K562 (cell line): ENCODE results near the gene TLCD1. TPM values are rescaled to one million over a fixed set of nuclear protein-coding genes. Genes with fewer than 3 reads are reported as not detected.

ENCODE experiments used
- BRCA1 ChIP-seq, 2 experiments: fragments of 450-650 bp in 1 of 2; sonication (generic) in 1 of 2; formaldehyde crosslinking in 1 of 2; IDR thresholded peaks; 2 replicates each; pipeline versions ENCODE4 v1.5.0 to v1.6.1; 2017 to 2020; ENCODE audit warnings: mild to moderate bottlenecking in 1 of 2, missing genetic modification reagents in 1 of 2
- HDAC6 ChIP-seq: IDR thresholded peaks from 2 replicates; pipeline ENCODE4 v1.6.1; 2012; ENCODE audit warnings: low read depth, mild to moderate bottlenecking, control low read depth, inconsistent platforms, low read length, moderate library complexity
- HMG20B ChIP-seq: fragments of 250-450 bp; sonication (Bioruptor Pico); IDR thresholded peaks from 2 replicates; pipeline ENCODE4 v1.5.0; 2021; ENCODE audit warnings: mild to moderate bottlenecking
- MTF1 ChIP-seq: fragments of 250-450 bp; sonication (Bioruptor Pico); IDR thresholded peaks from 2 replicates; pipeline ENCODE4 v1.9.0; 2021; ENCODE audit warnings: moderate library complexity, mild to moderate bottlenecking, inconsistent platforms, borderline replicate concordance
- NCOA2 ChIP-seq, 2 experiments: fragments of 450-650 bp; IDR thresholded peaks; 2 replicates each; pipeline ENCODE4 v1.6.1; 2018; ENCODE audit warnings: mild to moderate bottlenecking in 2 of 2, moderate library complexity in 1 of 2; ENCODE audit not compliant: partially characterized antibody in 2 of 2
- NCOA4 ChIP-seq: fragments of 450-650 bp; IDR thresholded peaks from 2 replicates; pipeline ENCODE4 v1.6.1; 2018; ENCODE audit warnings: mild to moderate bottlenecking; ENCODE audit not compliant: partially characterized antibody
- NR2F6 ChIP-seq: fragments of 450-650 bp; formaldehyde crosslinking; IDR thresholded peaks from 2 replicates; pipeline ENCODE4 v1.4.0; 2020; ENCODE audit warnings: mild to moderate bottlenecking
- NR4A1 ChIP-seq, 2 experiments: fragments of 250-450 bp in 1 of 2; fragments of 450-650 bp in 1 of 2; sonication (Bioruptor Pico) in 1 of 2; IDR thresholded peaks; 2 replicates each; pipeline versions ENCODE4 v1.4.0 to v1.6.1; 2016 to 2020; ENCODE audit warnings: mild to moderate bottlenecking in 2 of 2, missing compliant biosample characterization in 1 of 2, missing genetic modification characterization in 1 of 2, moderate library complexity in 1 of 2
- POLR2G ChIP-seq: fragments of 200-400 bp; formaldehyde crosslinking; IDR thresholded peaks from 2 replicates; pipeline ENCODE4 v1.6.1; 2017; ENCODE audit warnings: low read depth, mild to moderate bottlenecking, antibody characterized with exemption, low read length, moderate library complexity
- RHOXF2B ChIP-seq: fragments of 250-450 bp; sonication (Bioruptor Pico); conservative IDR thresholded peaks from 2 replicates; pipeline ENCODE4 v1.5.1; 2021
- SMARCA5 ChIP-seq: fragments of 450-650 bp; IDR thresholded peaks from 2 replicates; pipeline ENCODE4 v1.6.1; 2016
- polyA plus RNA-seq, 8 experiments: library from polyadenylated mRNA; depleted of rRNA in 4 of 8; stranded (reverse) in 5 of 8; unstranded in 3 of 8; fragments of >200 nt; fragmentation: Nextera tagmentation in 2 of 8; fragmentation: Illumina TruSeq in 1 of 8; extraction: Ambion mirVana in 2 of 8; extraction: Trizol in 1 of 8; gene quantifications; 2 replicates each; pipeline versions ENCODE4 v1.2.1 to v1.2.3, GENCODE V29; 2011 to 2014; ENCODE audit warnings: inconsistent platforms in 1 of 8, missing spikeins in 1 of 8
- total RNA-seq, 7 experiments: library from RNA; depleted of rRNA in 6 of 7; stranded (reverse); fragments of >200 nt in 6 of 7; fragmentation: Illumina TruSeq in 2 of 7; extraction: Trizol in 2 of 7; gene quantifications; 2 replicates each; pipeline versions ENCODE4 v1.2.1 to v1.2.3, GENCODE V29; 2011 to 2021; ENCODE audit warnings: low replicate concordance in 1 of 7
- TF ChIP-seq, protein P1 (sequence below): fragments of 450-650 bp; IDR thresholded peaks from 2 replicates; pipeline ENCODE4 v1.6.1; 2014; ENCODE audit warnings: low read depth, mild to moderate bottlenecking, moderate library complexity, borderline replicate concordance
- TF ChIP-seq, protein P2 (sequence below): fragments of 250-450 bp; sonication (Bioruptor Pico); IDR thresholded peaks from 2 replicates; pipeline ENCODE4 v1.8.0; 2022; ENCODE audit warnings: moderate library complexity, mild to moderate bottlenecking, inconsistent platforms
- TF ChIP-seq, protein P3 (sequence below): fragments of 450-650 bp; IDR thresholded peaks from 2 replicates; pipeline ENCODE4 v1.6.1; 2016; ENCODE audit warnings: low read depth
- TF ChIP-seq, protein P4 (sequence below): fragments of 450-650 bp; IDR thresholded peaks from one replicate; pipeline ENCODE4 v1.6.1; 2018; ENCODE audit warnings: mild to moderate bottlenecking, moderate library complexity; ENCODE audit not compliant: partially characterized antibody

The TLCD1 gene
- total and polyA plus RNA-seq, 9 of the 15 experiments (the other 6 are each of a cell fraction or from before 2014, with no cell fraction given) = 6.8 to 37.7 (median 21.7) TPM

DNA sequence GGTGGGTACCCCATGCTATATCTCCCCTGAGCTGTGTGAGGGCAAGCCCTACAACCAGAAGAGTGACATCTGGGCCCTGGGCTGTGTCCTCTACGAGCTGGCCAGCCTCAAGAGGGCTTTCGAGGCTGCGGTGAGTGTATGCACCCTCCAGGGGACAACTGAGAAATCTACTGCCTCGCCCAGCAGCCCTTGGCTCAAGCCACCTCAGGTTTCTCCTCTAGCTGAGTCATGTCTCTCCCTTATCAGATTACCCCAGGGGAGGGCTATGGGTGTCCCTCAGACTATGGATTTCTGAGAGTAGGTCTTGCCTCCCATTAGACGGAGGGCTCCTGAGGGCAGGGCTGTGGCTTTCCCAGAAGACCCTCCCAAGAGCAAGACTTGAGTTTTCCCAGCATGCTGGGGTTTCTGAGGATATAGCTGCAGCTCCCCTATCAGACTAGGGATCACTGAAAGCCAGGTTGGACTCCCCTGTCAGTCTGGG is 9.2 kb upstream of the TLCD1 start (continued):
- TF ChIP-seq, protein P1, sequence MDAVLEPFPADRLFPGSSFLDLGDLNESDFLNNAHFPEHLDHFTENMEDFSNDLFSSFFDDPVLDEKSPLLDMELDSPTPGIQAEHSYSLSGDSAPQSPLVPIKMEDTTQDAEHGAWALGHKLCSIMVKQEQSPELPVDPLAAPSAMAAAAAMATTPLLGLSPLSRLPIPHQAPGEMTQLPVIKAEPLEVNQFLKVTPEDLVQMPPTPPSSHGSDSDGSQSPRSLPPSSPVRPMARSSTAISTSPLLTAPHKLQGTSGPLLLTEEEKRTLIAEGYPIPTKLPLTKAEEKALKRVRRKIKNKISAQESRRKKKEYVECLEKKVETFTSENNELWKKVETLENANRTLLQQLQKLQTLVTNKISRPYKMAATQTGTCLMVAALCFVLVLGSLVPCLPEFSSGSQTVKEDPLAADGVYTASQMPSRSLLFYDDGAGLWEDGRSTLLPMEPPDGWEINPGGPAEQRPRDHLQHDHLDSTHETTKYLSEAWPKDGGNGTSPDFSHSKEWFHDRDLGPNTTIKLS = peak; percentile 29; the same call in 1 of the 2 replicates
- TF ChIP-seq HDAC6 (no peak), HMG20B (no peak), NCOA4 (no peak), NR2F6 (CRISPR knock-in tag) (no peak), POLR2G (no peak), MTF1 (CRISPR knock-in tag) (no peak), RHOXF2B (no peak), NR4A1 (CRISPR knock-in tag; IDR thresholded peaks at IDR 0.05) (no peak), NR4A1 (tag; IDR thresholded peaks at IDR 0.05) (no peak; the same call in 1 of the 2 replicates), NCOA2 (IDR thresholded peaks at IDR 0.05; ENCODE audit: partially characterized antibody in 2 of 2) (no peak), SMARCA5 (no peak), BRCA1 (IDR thresholded peaks at IDR 0.05) (no peak), BRCA1 (CRISPR knock-in tag; IDR thresholded peaks at IDR 0.05) (no peak)
- TF ChIP-seq, protein P2, sequence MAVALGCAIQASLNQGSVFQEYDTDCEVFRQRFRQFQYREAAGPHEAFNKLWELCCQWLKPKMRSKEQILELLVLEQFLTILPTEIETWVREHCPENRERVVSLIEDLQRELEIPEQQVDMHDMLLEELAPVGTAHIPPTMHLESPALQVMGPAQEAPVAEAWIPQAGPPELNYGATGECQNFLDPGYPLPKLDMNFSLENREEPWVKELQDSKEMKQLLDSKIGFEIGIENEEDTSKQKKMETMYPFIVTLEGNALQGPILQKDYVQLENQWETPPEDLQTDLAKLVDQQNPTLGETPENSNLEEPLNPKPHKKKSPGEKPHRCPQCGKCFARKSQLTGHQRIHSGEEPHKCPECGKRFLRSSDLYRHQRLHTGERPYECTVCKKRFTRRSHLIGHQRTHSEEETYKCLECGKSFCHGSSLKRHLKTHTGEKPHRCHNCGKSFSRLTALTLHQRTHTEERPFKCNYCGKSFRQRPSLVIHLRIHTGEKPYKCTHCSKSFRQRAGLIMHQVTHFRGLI (CRISPR knock-in tag) = no peak
- TF ChIP-seq, protein P3, sequence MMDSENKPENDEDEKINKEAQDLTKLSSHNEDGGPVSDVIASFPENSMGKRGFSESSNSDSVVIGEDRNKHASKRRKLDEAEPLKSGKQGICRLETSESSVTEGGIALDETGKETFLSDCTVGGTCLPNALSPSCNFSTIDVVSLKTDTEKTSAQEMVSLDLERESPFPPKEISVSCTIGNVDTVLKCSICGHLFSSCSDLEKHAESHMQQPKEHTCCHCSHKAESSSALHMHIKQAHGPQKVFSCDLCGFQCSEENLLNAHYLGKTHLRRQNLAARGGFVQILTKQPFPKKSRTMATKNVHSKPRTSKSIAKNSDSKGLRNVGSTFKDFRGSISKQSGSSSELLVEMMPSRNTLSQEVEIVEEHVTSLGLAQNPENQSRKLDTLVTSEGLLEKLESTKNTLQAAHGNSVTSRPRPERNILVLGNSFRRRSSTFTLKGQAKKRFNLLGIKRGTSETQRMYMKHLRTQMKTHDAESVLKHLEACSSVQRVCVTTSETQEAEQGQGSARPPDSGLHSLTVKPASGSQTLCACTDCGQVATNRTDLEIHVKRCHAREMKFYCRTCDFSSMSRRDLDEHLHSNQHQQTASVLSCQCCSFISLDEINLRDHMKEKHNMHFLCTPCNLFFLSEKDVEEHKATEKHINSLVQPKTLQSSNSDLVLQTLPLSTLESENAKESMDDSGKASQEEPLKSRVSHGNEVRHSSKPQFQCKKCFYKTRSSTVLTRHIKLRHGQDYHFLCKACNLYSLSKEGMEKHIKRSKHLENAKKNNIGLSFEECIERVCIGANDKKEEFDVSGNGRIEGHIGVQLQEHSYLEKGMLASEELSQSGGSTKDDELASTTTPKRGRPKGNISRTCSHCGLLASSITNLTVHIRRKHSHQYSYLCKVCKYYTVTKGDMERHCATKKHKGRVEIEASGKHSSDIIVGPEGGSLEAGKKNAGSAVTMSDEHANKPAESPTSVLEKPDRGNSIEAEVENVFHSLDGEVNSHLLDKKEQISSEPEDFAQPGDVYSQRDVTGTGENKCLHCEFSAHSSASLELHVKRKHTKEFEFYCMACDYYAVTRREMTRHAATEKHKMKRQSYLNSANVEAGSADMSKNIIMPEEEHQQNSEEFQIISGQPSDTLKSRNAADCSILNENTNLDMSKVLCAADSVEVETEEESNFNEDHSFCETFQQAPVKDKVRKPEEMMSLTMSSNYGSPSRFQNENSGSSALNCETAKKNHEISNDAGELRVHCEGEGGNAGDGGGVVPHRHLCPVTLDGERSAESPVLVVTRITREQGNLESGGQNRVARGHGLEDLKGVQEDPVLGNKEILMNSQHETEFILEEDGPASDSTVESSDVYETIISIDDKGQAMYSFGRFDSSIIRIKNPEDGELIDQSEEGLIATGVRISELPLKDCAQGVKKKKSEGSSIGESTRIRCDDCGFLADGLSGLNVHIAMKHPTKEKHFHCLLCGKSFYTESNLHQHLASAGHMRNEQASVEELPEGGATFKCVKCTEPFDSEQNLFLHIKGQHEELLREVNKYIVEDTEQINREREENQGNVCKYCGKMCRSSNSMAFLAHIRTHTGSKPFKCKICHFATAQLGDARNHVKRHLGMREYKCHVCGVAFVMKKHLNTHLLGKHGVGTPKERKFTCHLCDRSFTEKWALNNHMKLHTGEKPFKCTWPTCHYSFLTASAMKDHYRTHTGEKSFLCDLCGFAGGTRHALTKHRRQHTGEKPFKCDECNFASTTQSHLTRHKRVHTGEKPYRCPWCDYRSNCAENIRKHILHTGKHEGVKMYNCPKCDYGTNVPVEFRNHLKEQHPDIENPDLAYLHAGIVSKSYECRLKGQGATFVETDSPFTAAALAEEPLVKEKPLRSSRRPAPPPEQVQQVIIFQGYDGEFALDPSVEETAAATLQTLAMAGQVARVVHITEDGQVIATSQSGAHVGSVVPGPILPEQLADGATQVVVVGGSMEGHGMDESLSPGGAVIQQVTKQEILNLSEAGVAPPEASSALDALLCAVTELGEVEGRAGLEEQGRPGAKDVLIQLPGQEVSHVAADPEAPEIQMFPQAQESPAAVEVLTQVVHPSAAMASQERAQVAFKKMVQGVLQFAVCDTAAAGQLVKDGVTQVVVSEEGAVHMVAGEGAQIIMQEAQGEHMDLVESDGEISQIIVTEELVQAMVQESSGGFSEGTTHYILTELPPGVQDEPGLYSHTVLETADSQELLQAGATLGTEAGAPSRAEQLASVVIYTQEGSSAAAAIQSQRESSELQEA = no peak
- TF ChIP-seq, protein P4, sequence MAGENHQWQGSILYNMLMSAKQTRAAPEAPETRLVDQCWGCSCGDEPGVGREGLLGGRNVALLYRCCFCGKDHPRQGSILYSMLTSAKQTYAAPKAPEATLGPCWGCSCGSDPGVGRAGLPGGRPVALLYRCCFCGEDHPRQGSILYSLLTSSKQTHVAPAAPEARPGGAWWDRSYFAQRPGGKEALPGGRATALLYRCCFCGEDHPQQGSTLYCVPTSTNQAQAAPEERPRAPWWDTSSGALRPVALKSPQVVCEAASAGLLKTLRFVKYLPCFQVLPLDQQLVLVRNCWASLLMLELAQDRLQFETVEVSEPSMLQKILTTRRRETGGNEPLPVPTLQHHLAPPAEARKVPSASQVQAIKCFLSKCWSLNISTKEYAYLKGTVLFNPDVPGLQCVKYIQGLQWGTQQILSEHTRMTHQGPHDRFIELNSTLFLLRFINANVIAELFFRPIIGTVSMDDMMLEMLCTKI = no peak
